Erythroblast (primary cell): ENCODE results near the gene PLA2G12A.

Source experiments
- GATA1 ChIP-seq: IDR thresholded peaks from 2 replicates; pipeline ENCODE4 v1.6.1; 2011; ENCODE audit warnings: low read depth, mild to moderate bottlenecking, control low read depth, low read length, moderate library complexity
- POLR2A ChIP-seq: IDR thresholded peaks from 2 replicates; pipeline ENCODE4 v1.6.1; 2011; ENCODE audit warnings: mild to moderate bottlenecking, low read length

DNA sequence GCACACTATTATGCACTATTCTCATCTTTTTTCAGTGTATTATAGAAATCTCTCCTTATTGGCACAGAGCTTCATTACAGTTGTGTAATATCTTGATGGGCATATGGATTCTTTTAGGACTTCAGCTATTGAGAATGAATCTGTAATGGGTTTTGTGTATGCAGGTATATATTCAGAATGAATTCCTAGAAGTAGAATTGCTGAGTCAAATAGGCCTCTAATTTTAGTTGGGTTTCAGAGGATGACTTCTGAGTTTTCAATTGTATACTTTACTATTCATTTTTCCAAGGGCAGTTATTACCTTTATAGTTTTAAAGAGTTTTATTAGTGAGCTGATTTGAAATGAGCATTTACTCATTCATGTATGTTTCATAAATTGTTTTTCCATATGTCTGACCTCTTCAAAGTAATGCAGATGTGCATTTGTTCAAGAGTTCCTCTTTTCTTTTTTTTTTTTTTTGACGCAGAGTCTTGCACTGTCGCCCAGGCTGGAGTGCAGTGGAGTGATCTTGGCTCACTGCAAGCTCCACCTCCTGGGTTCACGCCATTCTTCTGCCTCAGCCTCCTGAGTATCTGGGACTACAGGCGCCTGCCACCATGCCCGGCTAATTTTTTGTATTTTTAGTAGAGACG, 46.1 kb downstream of the PLA2G12A start:
- TF ChIP-seq POLR2A (no peak), GATA1 (no peak)
